H9 (cell line): ENCODE data around the gene PPIF. TPM values are rescaled to one million over a fixed set of nuclear protein-coding genes. Genes with fewer than 3 reads are reported as not detected.

Source experiments
- DNase-seq: peaks from one replicate; pipeline ENCODE4 v3.0.0-alpha.2; 2017
- H2AFZ ChIP-seq: one replicate; pipeline ENCODE4 v1.6.1; 2013; ENCODE audit warnings: mild to moderate bottlenecking, low read length, control low read depth, moderate library complexity
- H2AK5ac ChIP-seq: 2 replicates; pipeline ENCODE4 v1.6.1; 2013; ENCODE audit warnings: low read length, control low read depth, mixed read lengths; ENCODE audit not compliant: insufficient read length
- H2BK120ac ChIP-seq: one replicate; pipeline ENCODE4 v1.6.1; 2013; ENCODE audit warnings: low read depth, mild to moderate bottlenecking, low read length, control low read depth, inconsistent platforms; ENCODE audit not compliant: poor library complexity, severe bottlenecking
- H2BK12ac ChIP-seq: 2 replicates; pipeline ENCODE4 v1.6.1; 2013; ENCODE audit warnings: low read length, control low read depth, mixed read lengths, low read depth; ENCODE audit not compliant: insufficient read length
- H2BK15ac ChIP-seq: 2 replicates; pipeline ENCODE4 v1.6.1; 2013; ENCODE audit warnings: low read depth, low read length, control low read depth
- H2BK20ac ChIP-seq: one replicate; pipeline ENCODE4 v1.6.1; 2013; ENCODE audit warnings: low read depth, mild to moderate bottlenecking, low read length, control low read depth, inconsistent platforms; ENCODE audit not compliant: poor library complexity, severe bottlenecking
- H2BK5ac ChIP-seq: 2 replicates; pipeline ENCODE4 v1.6.1; 2013; ENCODE audit warnings: low read length, control low read depth, mixed read lengths; ENCODE audit not compliant: insufficient read length
- H3K14ac ChIP-seq: 2 replicates; pipeline ENCODE4 v1.6.1; 2013; ENCODE audit warnings: low read length, control low read depth; ENCODE audit not compliant: insufficient read depth
- H3K18ac ChIP-seq: 2 replicates; pipeline ENCODE4 v1.6.1; 2013; ENCODE audit warnings: low read depth, mild to moderate bottlenecking, mixed read lengths, low read length, control low read depth; ENCODE audit not compliant: insufficient read length
- H3K23ac ChIP-seq: 2 replicates; pipeline ENCODE4 v1.6.1; 2013; ENCODE audit warnings: low read length, control low read depth, mixed read lengths, low read depth; ENCODE audit not compliant: insufficient read length
- H3K23me2 ChIP-seq: 2 replicates; pipeline ENCODE4 v1.6.1; 2013; ENCODE audit warnings: low read depth, mild to moderate bottlenecking, mixed read lengths, low read length, control low read depth; ENCODE audit not compliant: insufficient read length, poor library complexity, severe bottlenecking
- H3K27ac ChIP-seq: 2 replicates; pipeline ENCODE4 v1.5.1; 2013; ENCODE audit warnings: low read length, control low read depth, mixed read lengths, low read depth; ENCODE audit not compliant: insufficient read length
- H3K27me3 ChIP-seq: 2 replicates; pipeline ENCODE4 v1.6.1; 2013; ENCODE audit warnings: low read length, control low read depth, inconsistent platforms; ENCODE audit not compliant: insufficient read depth
- H3K4ac ChIP-seq: 2 replicates; pipeline ENCODE4 v1.6.1; 2013; ENCODE audit warnings: low read depth, mild to moderate bottlenecking, control low read depth, inconsistent platforms, low read length, moderate library complexity
- H3K4me1 ChIP-seq: 2 replicates; pipeline ENCODE4 v1.6.1; 2013; ENCODE audit warnings: low read length, control low read depth, inconsistent platforms; ENCODE audit not compliant: insufficient read depth
- H3K4me2 ChIP-seq: 2 replicates; pipeline ENCODE4 v1.6.1; 2013; ENCODE audit warnings: low read length, control low read depth, mixed read lengths; ENCODE audit not compliant: insufficient read length, insufficient read depth
- H3K56ac ChIP-seq: 2 replicates; pipeline ENCODE4 v1.6.1; 2013; ENCODE audit warnings: low read depth, mild to moderate bottlenecking, mixed read lengths, low read length, control low read depth; ENCODE audit not compliant: insufficient read length
- H3K79me1 ChIP-seq: 2 replicates; pipeline ENCODE4 v1.6.1; 2013; ENCODE audit warnings: low read depth, mild to moderate bottlenecking, moderate library complexity, low read length, control low read depth, inconsistent platforms; ENCODE audit not compliant: insufficient read depth, poor library complexity, severe bottlenecking
- H3K79me2 ChIP-seq: 2 replicates; pipeline ENCODE4 v1.6.1; 2013; ENCODE audit warnings: low read length, control low read depth, inconsistent platforms; ENCODE audit not compliant: insufficient read depth
- H3K9ac ChIP-seq: 2 replicates; pipeline ENCODE4 v1.6.1; 2013; ENCODE audit warnings: low read length, control low read depth, mixed read lengths; ENCODE audit not compliant: insufficient read length; ENCODE audit errors: extremely low read depth
- H3K9me3 ChIP-seq: one replicate; pipeline ENCODE4 v1.6.1; 2013; ENCODE audit warnings: low read depth, low read length, inconsistent platforms; ENCODE audit not compliant: control insufficient read depth
- H3T11ph ChIP-seq: one replicate; pipeline ENCODE4 v1.6.1; 2013; ENCODE audit warnings: mild to moderate bottlenecking, low read length, control low read depth, inconsistent platforms
- H4K20me1 ChIP-seq: one replicate; pipeline ENCODE4 v1.6.1; 2013; ENCODE audit not compliant: control insufficient read depth, insufficient read length, insufficient read depth
- H4K5ac ChIP-seq: 2 replicates; pipeline ENCODE4 v1.6.1; 2013; ENCODE audit warnings: low read depth, mild to moderate bottlenecking, mixed read lengths, low read length, control low read depth; ENCODE audit not compliant: insufficient read length
- H4K8ac ChIP-seq: replicated peaks from 2 replicates; pipeline ENCODE4 v1.6.1; 2013; ENCODE audit warnings: low read length, control low read depth, mixed read lengths, low read depth; ENCODE audit not compliant: insufficient read length
- H4K91ac ChIP-seq: 2 replicates; pipeline ENCODE4 v1.6.1; 2013; ENCODE audit warnings: low read depth, mild to moderate bottlenecking, moderate library complexity, mixed read lengths, low read length, control low read depth; ENCODE audit not compliant: insufficient read length
- H3K27ac Mint-ChIP-seq, 3 experiments: 2 replicates in 2 of 3; 3 replicates in 1 of 3; pipeline ENCODE4 v1.8.0; 2020 to 2021; ENCODE audit warnings: mixed read lengths in 3 of 3, mild to moderate bottlenecking in 1 of 3, moderate library complexity in 1 of 3
- H3K27me3 Mint-ChIP-seq: 2 replicates; pipeline ENCODE4 v1.8.0; 2021; ENCODE audit warnings: low read depth, mild to moderate bottlenecking, moderate library complexity, mixed read lengths
- H3K36me3 Mint-ChIP-seq, 3 experiments: 2 replicates in 2 of 3; 3 replicates in 1 of 3; pipeline ENCODE4 v1.8.0; 2020 to 2021; ENCODE audit warnings: low read depth in 3 of 3, mixed read lengths in 3 of 3; ENCODE audit not compliant: insufficient read depth in 1 of 3
- H3K4me1 Mint-ChIP-seq, 2 experiments: 2 replicates each; pipeline ENCODE4 v1.8.0; 2020; ENCODE audit warnings: mixed read lengths in 2 of 2
- H3K4me3 Mint-ChIP-seq, 2 experiments: 2 replicates in 1 of 2; 3 replicates in 1 of 2; pipeline ENCODE4 v1.8.0; 2020 to 2021; ENCODE audit warnings: mild to moderate bottlenecking in 2 of 2, mixed read lengths in 2 of 2, moderate library complexity in 1 of 2
- H3K9me3 Mint-ChIP-seq, 2 experiments: 2 replicates in 1 of 2; 3 replicates in 1 of 2; pipeline ENCODE4 v1.8.0; 2020; ENCODE audit warnings: mild to moderate bottlenecking in 2 of 2, mixed read lengths in 2 of 2, moderate library complexity in 1 of 2
- WGBS: extraction: QIAGEN DNeasy Blood & Tissue Kit; methylation state at CpG from one replicate; pipeline ENCODE4 v1.1.7; 2013; ENCODE audit warnings: missing lambda C conversion rate, low lambda C conversion rate, mixed read lengths; ENCODE audit not compliant: insufficient read length; ENCODE audit errors: extremely low coverage; 5-methylcytosine and 5-hydroxymethylcytosine counted together
- total RNA-seq: library from RNA; stranded (reverse); gene quantifications from 2 replicates; pipeline ENCODE4 v1.2.1, GENCODE V29; 2021
- TF ChIP-seq, protein P1 (sequence below): fragments of 200-600 bp; sonication (generic); conservative IDR thresholded peaks from 3 replicates; pipeline ENCODE4 v1.8.0; 2021; ENCODE audit warnings: antibody characterized with exemption, mild to moderate bottlenecking

PPIF gene
- total RNA-seq, 1 experiment from 2014 or later: 79.7 TPM

DNA sequence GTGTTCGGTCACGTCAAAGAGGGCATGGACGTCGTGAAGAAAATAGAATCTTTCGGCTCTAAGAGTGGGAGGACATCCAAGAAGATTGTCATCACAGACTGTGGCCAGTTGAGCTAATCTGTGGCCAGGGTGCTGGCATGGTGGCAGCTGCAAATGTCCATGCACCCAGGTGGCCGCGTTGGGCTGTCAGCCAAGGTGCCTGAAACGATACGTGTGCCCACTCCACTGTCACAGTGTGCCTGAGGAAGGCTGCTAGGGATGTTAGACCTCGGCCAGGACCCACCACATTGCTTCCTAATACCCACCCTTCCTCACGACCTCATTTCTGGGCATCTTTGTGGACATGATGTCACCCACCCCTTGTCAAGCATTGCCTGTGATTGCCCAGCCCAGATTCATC lies 6.5 kb downstream of the PPIF start:
- H3K9me3 Mint-ChIP-seq: no peaks in the 10 kb centered on the region
- no peak overlapping the region for H3K27ac Mint-ChIP-seq
- Histone ChIP-seq H3K79me1 (no peaks in the 10 kb centered on the region), H3K23ac (no peak overlapping the region), H3K9me3 (no peaks in the 10 kb centered on the region), H3K56ac (no peak overlapping the region), H3K23me2 (no peaks in the 10 kb centered on the region), H4K5ac (no peak overlapping the region), H3K27me3 (no peaks in the 10 kb centered on the region), H2BK12ac (no peak overlapping the region), H3K79me2 (no peaks in the 10 kb centered on the region), H4K20me1 (no peaks in the 10 kb centered on the region), H4K8ac (no peak overlapping the region), H4K91ac (no peak overlapping the region), H3K4me2 (no peak overlapping the region), H2AFZ (no peak overlapping the region), H3T11ph (no peak overlapping the region), H3K4ac (no peak overlapping the region), H2AK5ac (no peak overlapping the region), H3K9ac (no peak overlapping the region), H2BK15ac (no peak overlapping the region), H2BK20ac (no peak overlapping the region), H3K18ac (no peak overlapping the region), H3K14ac (no peak overlapping the region), H3K27ac (no peak overlapping the region), H3K4me1 (no peaks in the 10 kb centered on the region), H2BK120ac (no peak overlapping the region), H2BK5ac (no peak overlapping the region)
- DNase-seq: no peak
- peaks cover 50 to 83% (median 77%) of the 10 kb centered on the region in 3 experiments; a peak in 6 of 7 replicates for H3K36me3 Mint-ChIP-seq
- H3K4me1 Mint-ChIP-seq: peaks cover 0 to 2% of the 10 kb centered on the region in 2 experiments; a peak in 2 of 4 replicates
- WGBS: no CpG with 5 or more reads among the region's 11 CpGs
- TF ChIP-seq, protein P1, sequence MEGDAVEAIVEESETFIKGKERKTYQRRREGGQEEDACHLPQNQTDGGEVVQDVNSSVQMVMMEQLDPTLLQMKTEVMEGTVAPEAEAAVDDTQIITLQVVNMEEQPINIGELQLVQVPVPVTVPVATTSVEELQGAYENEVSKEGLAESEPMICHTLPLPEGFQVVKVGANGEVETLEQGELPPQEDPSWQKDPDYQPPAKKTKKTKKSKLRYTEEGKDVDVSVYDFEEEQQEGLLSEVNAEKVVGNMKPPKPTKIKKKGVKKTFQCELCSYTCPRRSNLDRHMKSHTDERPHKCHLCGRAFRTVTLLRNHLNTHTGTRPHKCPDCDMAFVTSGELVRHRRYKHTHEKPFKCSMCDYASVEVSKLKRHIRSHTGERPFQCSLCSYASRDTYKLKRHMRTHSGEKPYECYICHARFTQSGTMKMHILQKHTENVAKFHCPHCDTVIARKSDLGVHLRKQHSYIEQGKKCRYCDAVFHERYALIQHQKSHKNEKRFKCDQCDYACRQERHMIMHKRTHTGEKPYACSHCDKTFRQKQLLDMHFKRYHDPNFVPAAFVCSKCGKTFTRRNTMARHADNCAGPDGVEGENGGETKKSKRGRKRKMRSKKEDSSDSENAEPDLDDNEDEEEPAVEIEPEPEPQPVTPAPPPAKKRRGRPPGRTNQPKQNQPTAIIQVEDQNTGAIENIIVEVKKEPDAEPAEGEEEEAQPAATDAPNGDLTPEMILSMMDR: no peak
- no peaks in the 10 kb centered on the region; the same call in 1 of the 2 replicates for H3K27me3 Mint-ChIP-seq
- H3K4me3 Mint-ChIP-seq: no peak overlapping the region
